Stromal cell of bone marrow (primary cell): Measurements from ENCODE around the gene PNLIPRP1.

Experiments
- DNase-seq: peaks from one replicate; pipeline ENCODE4 v3.0.0-alpha.2; 2012; ENCODE audit warnings: low read depth

Gene PNLIPRP1

GRCh38 chr10:116590590-116591444 lies at the start of gene PNLIPRP1:
PNLIPRP1 (plus strand) TSS chr10:116590959; CDS start chr10:116591130, 171 bp downstream.
- DNase-seq: no peak

GRCh38 chr10:116542007-116542677 lies 48.6 kb upstream of the PNLIPRP1 start:
- DNase-seq: no peak

GRCh38 chr10:116545122-116545521 lies 45.6 kb upstream of the PNLIPRP1 start:
- no peak for DNase-seq

GRCh38 chr10:116545756-116546155 lies 45.0 kb upstream of the PNLIPRP1 start, which contains the start of gene PNLIP:
PNLIP (plus strand) TSS chr10:116545931; CDS start chr10:116546093, 162 bp downstream.
- DNase-seq: no peak

GRCh38 chr10:116548301-116548700 lies 42.5 kb upstream of the PNLIPRP1 start:
- DNase-seq: no peak

- no peak for DNase-seq
These were observed 37.3 kb upstream of the PNLIPRP1 start for GRCh38 chr10:116553378-116553980.

GRCh38 chr10:116554628-116555027 lies 36.1 kb upstream of the PNLIPRP1 start:
- no peak for DNase-seq

GRCh38 chr10:116555880-116556279 lies 34.9 kb upstream of the PNLIPRP1 start:
- DNase-seq: no peak

- DNase-seq: no peak
These were observed 33.4 kb upstream of the PNLIPRP1 start for GRCh38 chr10:116557305-116557880.

GRCh38 chr10:116565534-116565933 lies 25.2 kb upstream of the PNLIPRP1 start:
- no peak for DNase-seq

- no peak for DNase-seq
These were observed 23.8 kb upstream of the PNLIPRP1 start for GRCh38 chr10:116566932-116567331.

- DNase-seq: no peak
These were observed 23.4 kb upstream of the PNLIPRP1 start for GRCh38 chr10:116567335-116567734.

- no peak for DNase-seq
These were observed 16.0 kb upstream of the PNLIPRP1 start for GRCh38 chr10:116574797-116575196.

GRCh38 chr10:116587878-116588591 lies 2.7 kb upstream of the PNLIPRP1 start:
- DNase-seq: no peak

- no peak for DNase-seq
These were observed 1.8 kb upstream of the PNLIPRP1 start for GRCh38 chr10:116588995-116589394.

GRCh38 chr10:116589926-116590325 lies 833 bp upstream of the PNLIPRP1 start:
- DNase-seq: no peak

GRCh38 chr10:116593139-116593740 lies 2.5 kb downstream of the PNLIPRP1 start:
- no peak for DNase-seq

GRCh38 chr10:116594525-116595035 lies 3.8 kb downstream of the PNLIPRP1 start:
- DNase-seq: no peak

- DNase-seq: no peak
These were observed 5.3 kb downstream of the PNLIPRP1 start for GRCh38 chr10:116596062-116596461.

GRCh38 chr10:116597543-116597942 lies 6.8 kb downstream of the PNLIPRP1 start:
- no peak for DNase-seq

GRCh38 chr10:116598329-116598728 lies 7.6 kb downstream of the PNLIPRP1 start:
- no peak for DNase-seq
